ENCODE data around the gene DUOXA1.
"Not testable (repeated sequence)": the region's sequence is repeated elsewhere in the genome, so short reads cannot be mapped to it uniquely, and the experiment has no call there.

The DUOXA1 gene

DNA sequence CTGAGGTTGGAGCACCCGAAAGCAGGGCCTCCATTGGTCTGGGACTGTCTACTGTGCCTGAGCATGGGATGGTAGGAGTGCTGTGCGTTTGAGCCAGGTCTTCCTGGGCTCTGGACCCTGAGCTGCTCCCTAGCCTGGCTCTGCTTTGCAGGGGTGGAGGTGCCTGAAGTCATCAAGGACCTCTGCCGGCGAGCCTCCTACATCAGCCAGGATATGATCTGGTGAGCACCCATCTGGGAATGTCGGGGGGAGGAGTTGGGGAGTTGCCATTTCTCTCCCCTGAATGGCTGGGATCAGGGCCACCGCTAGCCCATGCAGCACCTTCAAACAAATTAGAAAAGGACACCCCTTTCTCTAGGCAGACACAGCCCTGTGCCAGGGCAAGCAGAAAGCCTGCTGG lies 20.8 kb upstream of the DUOXA1 start:
- DNase-seq = no peak

DNA sequence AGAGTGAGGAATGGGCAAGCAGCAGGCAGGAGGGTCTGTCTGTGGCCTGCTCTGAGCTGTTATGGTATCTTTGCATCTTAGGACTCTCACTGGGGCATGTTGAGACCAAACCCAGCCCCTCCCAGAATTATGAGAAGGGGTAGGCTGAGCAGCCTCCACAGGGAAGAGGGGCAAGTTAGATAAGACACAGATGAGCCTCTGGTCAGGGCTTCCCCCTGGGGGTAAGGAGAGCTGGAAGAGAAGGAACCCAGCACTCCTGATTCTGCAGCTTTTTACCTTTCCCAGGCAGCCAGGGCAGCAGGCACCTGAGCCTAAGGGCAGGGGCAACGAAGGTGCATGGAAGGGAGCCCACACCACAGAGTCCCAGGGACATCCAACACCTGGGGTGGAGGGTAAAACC lies 19.4 kb upstream of the DUOXA1 start:
- no peak for DNase-seq

DNA sequence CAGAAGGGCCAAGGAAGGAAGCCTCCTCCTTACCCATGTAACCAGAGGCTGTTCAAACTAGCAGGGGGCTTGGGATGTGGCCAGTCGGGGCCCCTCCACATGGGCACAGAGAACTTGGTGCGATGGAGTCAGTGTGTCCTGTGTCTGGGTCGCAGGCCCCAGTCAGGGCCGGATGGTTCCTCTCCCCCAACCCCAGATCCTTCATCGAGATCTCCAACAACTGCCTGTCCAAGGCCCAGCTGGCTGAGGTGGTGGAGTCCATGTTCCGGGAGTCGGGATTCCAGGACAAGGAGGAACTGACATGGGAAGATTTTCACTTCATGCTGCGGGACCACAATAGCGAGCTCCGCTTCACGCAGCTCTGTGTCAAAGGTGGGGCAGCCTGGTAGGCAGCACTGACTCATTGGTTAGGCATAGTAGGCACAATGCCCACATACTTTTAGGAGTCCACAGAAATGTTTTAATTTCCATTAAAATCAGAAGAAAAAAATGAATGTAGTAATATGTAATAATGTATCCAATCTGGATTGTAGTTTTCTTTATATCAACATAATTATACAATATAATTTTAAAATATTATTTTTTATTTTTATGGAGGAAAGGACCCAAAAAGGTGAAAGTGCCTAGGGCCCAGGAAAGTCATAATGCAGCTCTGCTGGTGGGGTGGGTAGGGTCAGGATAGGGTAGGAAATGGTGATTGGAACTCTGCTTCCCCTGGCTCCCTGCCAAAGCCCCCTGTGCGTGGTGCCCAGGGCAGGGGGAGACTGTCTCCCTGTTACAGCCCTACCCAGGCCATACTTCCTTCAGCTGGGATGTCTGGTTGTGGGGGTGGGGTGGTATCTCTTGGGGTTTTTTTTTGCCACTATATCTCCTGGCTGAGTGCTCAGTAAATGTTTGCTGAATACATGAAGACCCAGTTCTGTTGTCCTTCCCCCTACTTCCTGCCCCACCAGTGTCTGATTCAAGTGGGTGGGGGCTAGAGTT lies 18.7 kb upstream of the DUOXA1 start:
- DNase-seq = no peak

DNA sequence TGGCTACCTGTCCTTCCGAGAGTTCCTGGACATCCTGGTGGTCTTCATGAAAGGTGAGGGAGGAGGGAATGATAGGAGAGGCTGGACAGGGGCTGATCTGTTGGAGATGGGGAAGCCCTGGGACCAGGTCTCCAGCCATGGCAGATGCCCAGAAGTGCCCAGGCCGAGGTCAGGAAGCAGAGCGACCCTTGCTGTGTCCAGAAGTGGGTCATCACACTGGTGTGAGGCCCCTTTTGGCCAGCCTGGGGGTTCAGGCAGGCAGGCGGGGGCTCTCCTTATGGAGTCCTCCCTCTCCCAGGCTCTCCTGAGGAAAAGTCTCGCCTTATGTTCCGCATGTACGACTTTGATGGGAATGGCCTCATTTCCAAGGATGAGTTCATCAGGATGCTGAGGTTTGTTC lies 17.9 kb upstream of the DUOXA1 start:
- no peak for DNase-seq

DNA sequence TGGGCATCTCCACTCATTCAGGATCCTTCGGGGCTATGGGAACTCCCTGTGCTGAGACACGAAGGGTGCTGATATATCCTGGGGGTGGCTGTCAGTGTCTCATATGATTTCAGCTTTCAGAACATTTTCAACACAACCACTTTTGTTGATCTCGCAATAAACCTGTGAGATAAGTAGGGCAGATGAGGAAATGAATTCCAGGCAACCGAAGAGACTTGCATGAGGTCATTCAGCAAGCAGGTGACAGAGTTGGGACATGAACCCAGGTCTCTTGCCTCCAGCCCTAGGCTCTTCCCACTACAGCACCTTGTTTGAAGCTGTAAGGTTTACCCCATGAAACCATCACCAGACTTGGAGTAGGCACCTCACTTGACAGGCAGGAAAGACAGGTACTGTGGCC lies 16.7 kb upstream of the DUOXA1 start:
- no peak for DNase-seq

DNA sequence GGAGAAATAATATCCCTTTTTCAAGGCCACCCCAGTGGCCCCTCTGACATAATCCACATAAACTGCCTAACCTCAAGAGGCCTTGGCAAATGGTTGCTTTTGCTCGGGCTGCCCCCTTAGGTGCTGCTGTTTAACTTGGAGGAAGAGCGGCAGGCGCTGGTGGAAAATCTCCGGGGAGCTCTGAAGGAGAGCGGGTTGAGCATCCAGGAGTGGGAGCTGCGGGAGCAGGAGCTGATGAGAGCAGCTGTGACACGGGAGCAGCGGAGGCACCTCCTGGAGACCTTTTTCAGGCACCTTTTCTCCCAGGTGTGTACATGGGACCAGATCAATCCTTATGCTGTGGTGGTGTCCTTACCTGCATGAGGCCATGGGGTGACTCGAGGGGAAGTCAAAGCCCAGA lies 15.1 kb upstream of the DUOXA1 start:
- DNase-seq = no peak

DNA sequence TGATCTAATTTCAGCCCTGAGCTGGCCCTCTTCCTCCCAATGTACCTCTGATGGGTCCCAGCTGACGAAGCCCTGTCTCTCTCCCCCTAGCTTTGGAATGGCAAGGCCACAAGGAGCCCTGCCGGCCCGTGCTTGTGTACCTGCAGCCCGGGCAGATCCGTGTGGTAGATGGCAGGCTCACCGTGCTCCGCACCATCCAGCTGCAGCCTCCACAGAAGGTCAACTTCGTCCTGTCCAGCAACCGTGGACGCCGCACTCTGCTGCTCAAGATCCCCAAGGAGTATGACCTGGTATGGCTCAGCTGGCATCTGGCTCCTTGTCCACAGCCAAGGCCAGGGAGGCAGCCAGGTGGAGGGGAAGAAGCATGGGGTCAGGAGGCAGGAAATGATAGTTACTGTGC lies 14.3 kb upstream of the DUOXA1 start:
- DNase-seq = no peak

DNA sequence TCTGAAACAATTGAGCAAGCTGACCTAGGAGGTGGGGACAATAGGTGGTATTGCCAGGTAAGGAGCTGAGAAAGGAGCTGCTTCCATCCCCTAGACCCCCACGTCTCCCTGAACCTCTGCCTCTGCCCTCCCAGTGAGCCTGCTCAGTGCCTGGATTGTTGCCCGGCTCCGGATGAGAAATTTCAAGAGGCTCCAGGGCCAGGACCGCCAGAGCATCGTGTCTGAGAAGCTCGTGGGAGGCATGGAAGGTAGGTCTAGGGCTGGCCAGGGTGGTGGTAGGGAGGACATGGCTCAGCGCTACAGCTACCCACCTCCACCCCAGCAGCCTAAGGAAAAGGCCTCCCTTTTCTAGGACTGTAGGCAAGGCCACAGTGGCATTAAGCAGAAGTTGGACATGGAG lies 13.4 kb upstream of the DUOXA1 start:
- DNase-seq = no peak

DNA sequence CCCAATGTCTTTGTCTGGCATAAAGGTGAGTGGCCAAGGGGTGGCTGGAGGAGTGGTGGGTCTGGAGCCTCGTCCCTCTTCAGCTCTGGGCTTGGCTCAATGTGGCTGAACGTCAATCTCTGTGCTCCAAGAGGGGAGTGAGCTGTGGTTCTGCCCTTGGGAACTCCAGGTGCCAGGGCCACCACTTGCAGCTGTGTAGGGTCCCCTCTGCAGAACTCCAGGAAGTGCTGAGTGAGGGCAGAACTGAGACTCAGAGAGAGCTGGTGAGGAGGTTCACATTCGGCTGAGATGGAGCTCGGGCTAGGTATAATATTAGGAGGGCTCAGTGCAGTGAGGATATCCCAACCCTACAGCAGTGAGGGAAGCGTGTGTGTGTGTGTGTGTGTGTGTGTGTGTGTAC lies 11.7 kb upstream of the DUOXA1 start:
- DNase-seq = no peak

DNA sequence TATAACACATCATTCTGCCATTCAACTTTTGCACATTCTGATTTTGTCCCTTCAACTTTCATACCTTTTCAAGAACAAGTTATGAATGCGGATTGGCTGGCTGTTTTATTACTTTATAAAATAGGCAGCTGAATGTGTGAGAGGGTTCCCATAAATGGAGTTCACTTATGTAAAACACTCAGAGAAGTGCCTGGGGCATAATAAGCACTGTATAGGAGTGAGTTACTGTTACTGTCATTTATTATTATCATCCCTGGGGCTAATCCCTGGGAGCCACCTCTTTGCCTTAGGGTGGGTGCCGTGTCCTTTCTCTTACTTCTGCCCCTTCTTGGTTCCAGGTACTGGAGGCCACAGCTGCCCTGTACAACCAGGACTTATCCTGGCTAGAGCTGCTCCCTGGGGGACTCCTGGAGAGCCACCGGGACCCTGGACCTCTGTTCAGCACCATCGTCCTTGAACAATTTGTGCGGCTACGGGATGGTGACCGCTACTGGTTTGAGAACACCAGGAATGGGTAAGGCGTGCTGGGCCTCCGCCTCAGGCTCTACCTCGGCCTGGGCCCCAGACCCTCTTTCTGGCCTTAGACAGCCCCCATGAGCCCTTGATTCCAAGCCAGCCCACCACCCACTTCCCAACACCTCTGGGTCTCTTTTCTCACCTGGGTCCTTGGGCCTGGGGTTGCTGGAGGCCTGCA lies 11.0 kb upstream of the DUOXA1 start:
- no peak for DNase-seq

DNA sequence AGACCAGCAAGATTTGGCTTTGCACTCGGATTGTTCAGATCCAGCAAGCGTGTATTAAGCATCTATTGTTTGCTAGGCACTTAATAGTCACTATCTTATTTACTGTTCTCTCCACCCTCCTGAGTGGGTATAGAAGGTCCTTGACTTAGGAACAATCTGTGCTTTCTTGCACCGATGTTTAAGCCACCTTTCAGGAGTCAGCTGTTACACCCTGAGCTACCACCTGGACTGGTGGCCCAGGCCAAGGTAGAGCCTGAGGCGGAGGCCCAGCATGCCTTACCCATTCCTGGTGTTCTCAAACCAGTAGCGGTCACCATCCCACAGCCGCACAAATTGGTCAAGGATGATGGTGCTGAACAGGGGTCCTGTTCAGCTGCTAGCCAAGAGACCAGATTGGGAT lies 10.1 kb upstream of the DUOXA1 start:
- DNase-seq = no peak

DNA sequence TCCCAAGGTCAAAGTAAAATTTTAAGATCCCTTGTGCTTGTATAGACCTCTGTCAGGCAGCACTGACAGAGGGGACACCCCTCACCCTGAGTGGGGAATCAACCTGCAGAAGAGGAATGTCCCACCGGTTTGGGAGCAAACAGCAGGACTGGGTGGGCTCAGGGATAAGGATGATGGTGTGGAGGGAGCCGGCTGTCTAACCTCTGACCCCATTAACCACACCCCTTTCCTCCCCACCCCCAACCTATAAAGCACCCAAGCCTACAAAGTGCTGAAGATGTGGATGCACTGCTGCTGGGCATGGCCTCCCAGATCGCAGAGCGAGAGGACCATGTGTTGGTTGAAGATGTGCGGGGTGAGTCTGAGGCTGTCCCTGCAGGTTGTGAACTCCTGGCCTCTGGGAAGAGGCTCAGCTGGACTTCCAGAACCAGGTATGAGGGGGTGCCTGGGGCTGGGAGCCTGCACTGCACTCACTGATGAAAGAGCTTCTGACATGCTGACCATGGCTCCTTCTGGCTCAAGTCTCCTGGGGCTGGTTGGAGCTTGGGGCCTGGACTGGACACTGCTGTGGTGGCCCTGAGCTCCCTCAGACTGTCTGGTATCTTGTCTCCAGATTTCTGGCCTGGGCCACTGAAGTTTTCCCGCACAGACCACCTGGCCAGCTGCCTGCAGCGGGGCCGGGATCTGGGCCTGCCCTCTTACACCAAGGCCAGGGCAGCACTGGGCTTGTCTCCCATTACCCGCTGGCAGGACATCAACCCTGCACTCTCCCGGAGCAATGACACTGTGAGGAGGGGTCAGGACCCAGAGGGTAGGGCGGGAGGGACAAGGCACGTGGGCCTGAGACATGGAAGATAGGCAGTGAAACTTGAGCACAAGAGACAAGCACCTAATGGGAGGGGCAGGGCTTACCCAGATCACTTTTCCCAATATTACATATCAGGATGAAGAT lies 9.4 kb upstream of the DUOXA1 start:
- DNase-seq = no peak

DNA sequence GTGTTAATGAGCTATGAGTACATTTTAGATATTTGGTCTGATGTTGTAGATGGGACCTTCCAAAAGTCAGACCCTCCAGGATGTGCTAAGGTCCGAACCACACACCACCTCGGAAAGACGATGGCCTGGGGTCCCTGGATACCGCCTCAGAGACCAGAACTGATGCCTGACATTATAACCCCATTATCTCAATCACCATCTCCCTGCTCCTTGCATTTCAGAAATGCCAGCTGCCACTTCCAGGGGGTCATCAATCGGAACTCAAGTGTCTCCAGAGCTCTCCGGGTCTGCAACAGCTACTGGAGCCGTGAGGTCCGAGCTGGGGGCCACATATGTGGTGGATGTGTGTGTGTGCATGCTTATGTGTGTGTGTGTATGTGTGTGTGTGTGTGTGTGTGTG lies 8.0 kb upstream of the DUOXA1 start:
- no peak for DNase-seq

DNA sequence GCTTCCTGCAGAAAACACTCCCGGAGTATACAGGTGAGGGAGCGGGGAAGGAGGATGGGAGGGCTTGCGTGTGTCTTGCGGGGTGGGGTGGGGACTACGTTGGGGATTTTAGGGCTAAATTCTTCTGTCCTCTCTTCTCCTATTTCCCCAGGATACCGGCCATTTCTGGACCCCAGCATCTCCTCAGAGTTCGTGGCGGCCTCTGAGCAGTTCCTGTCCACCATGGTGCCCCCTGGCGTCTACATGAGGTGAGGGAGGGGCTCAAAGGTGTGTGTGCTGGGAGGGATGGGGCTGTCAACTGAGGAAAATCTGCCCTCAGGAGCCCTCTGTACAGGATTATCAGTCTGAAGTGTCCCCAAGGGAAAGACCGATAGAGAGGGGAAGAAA lies 6.7 kb upstream of the DUOXA1 start:
- DNase-seq = no peak

DNA sequence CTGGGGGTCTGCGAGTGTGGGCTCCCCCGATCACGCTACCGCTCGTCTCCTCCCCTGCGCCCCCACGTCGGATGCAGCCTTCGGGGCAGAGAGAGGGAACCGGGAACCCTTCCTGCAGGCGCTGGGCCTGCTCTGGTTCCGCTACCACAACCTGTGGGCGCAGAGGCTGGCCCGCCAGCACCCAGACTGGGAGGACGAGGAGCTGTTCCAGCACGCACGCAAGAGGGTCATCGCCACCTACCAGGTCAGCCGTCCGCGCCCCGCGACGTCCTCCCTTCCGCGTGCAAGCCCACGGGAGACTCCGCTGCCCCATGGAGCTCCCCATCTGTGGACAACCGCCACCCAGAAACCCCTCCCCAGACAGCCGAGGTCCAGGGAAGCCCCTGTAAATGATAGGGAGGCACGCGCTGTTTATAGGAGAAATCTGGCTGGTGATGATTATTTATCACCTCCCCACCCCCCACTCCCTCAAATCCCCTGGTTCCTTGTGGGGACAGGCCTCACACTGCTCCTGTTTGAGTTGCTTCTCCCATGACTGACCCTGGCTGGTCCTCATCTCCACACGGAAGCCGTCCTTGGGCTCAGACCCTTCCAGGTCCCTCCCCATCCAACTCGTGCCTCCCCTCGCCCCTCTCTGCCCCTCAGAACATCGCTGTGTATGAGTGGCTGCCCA lies 6.2 kb upstream of the DUOXA1 start:
- not testable (repeated sequence) for DNase-seq

DNA sequence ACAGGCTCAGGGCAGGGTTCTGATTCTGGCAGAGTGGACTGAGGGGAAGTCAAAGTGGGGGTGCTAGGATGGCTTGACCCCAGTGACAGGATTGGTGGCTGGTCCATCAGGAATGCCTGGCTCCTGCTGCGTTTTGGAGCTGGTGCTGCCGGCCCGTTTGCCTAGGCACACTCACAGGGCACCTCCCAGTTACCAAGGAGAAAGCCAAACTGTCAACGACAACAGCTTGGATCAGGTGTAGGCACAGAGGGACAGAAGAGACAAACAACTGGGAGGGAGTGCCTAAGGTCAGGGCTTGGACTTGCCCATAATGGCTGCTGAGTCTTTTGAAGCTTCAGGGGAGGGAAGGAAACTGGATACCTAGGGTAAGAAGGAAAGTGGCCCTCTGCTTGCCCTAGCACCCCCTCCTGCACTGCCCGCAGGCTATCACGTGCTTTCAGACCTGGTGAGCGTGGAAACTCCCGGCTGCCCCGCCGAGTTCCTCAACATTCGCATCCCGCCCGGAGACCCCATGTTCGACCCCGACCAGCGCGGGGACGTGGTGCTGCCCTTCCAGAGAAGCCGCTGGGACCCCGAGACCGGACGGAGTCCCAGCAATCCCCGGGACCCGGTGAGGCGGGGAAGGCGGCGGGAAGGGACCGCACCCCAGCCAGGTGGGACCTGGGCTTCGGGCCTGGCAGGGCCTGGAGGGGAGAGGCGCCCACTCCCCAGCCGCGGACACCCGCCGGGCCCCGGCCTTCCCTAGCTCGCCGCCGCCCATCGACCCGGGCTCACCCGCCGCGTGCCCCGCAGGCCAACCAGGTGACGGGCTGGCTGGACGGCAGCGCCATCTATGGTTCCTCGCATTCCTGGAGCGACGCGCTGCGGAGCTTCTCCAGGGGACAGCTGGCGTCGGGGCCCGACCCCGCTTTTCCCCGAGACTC lies 5.3 kb upstream of the DUOXA1 start:
- no peak for DNase-seq

DNA sequence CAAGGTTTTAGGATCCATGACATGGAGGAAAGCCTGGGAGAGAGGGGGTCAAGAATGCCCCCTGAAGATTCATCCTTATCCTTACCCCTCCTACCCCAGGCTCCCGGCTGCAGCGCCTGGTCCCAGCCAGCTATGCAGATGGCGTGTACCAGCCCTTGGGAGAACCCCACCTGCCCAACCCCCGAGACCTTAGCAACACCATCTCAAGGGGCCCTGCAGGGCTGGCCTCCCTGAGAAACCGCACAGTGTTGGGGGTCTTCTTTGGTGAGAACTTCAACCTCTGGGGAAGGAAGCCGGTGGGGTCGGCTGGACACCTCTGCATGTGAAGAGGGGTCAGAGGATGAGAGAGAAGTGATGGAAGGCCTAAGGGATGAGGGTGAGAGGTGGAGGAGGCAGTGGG lies 4.4 kb upstream of the DUOXA1 start:
- DNase-seq = no peak

DNA sequence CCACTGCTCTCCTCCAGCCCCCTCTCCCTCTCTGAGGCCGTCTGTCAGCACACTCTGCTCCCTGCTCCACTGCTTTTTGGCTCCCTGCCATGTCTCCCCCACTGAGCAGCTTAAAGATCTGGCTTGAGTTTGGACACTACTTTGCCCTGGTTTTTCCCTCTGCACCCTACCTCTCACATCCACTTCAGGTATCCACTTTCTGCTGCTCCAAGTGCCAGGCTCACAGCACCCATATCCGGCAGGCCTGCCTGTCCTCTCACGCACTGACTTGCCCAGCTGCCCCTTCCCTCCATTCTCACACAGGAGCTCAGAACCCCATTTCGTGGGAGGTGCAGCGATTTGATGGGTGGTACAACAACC lies 3.9 kb upstream of the DUOXA1 start:
- DNase-seq = no peak

DNA sequence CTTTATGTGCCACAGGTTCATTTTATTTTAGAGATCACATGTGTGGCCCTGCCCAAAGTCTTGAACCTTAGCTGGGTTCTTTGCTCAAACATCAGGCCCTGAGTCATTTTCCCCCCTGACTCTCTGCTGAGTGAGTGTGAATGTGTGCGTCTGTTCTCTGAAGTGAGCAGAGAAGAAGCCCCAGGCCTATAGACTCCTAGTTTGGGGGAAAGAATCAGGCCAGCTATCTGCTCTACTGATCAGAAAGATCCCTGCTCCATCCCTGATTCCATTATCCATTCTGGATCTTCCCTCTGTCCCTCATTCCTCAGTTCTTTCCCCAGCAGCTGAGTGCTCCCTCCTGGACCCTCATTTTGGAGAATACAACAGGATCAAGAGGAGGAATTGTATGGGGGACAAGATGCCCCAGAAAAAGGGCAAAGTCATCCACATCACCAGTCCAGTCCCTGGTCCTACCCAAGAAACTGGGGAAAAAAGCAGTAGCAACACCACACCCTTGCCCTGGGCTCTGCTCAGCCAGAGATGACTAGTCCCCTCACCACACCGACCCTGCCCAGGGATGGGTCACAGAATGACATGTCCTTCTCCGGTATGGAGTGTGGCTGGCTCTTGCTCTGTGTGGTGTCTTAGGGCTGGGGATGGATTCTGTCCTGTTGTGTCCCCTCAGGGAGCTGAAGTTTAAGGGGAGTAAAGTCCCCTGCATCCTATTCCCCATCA lies 3.3 kb upstream of the DUOXA1 start:
- DNase-seq = no peak

DNA sequence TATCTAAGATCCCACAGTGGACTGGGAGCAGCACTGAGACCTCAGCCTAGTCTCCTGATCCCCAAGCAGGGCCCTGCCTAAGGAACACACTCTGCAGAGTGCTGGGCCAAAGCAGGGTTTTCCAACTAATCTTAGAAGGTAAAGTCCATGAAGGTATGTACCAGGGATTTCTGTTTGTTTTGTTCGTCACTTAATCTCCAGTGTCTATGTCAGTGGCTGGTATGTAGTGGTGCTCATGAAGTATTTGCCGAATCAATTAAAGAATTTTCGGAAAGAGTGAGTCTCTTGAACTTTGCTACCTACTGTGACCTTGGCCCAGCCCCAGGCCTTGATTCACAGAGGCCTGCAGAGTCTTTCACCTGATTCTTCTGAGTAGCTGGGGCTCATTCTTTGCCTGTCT lies 1.8 kb upstream of the DUOXA1 start:
- no peak for DNase-seq

Data from DMS153 (cell line).